SH-SY5Y (cell line): ENCODE measurements around the gene UBFD1.

Experiments used
- GATA2 ChIP-seq: IDR thresholded peaks from 2 replicates; pipeline ENCODE4 v1.6.1; 2011; ENCODE audit warnings: mild to moderate bottlenecking, low read depth, low read length
- GATA3 ChIP-seq: IDR thresholded peaks from 2 replicates; pipeline ENCODE4 v1.6.1; 2011; ENCODE audit warnings: low read depth, mild to moderate bottlenecking, low read length, moderate library complexity

DNA sequence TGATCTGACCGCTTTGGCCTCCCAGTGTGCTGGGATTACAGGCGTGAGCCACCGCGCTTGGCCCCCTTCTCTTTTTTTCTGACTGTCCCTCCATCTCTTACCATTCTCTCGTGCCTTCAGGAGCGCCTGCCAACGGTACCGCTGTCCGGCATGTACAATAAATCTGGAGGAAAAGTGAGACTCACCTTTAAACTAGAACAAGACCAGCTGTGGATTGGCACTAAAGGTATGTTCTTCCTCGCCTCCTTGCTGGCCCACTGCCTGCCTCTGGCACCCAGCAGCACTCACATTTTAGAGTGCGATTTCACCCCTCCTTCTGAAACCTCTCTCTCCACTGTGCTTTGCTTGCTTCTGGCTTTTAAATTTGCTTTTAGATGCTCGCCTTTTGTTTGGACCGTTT, 5.0 kb downstream of the UBFD1 start:
- TF ChIP-seq GATA3 (no peak), GATA2 (no peak)
